HG03066 (cell line): ENCODE results near the gene GMDS.
A peak's percentile ranks its signal among the peaks of the same experiment; 100 is the strongest.

Experiments used
- ATAC-seq: cut with Tn5 transposase; IDR thresholded peaks from one replicate; pipeline ENCODE4 v1.9.1; 2021; ENCODE audit warnings: low read depth; ENCODE audit not compliant: unreplicated experiment

GMDS gene

DNA sequence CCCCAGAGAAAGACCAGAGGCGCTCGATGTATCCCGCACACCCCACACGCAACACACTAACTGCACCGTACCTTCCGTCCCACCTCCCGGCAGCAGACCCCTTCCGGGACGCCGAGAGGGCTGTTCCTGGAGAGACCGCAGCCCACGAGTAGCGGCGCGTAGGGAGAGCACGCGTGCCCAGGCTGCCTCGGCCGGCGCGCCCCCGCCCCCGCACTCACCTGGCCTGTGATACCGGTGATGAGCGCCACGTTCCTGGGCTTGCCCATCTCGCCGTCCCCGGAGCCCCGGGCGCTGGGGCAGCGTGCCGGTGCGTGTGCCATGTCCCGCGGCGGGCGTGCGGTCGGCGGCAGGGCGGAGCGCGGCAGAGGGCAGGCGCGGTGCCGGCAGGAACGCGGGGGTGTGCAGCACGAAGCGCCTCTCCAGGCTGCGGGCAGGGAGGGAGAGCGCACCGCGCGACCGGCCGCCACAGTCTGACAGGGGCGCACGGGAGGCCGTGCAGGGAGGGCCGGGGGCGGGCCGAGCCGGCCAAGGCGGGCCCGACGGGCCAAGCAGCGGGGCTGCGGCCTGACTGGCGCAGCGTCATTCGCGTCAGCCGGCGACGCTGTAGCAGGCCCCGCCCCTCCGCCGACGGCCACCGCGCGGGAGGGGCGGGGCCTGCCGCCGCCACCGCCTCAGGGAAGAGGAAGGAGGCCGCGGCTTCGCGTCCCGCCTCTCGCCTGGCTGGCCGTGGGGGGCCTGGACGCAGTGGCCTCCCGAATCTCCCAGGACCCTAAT is at the start of gene GMDS:
GMDS (minus strand) TSS at position 503 of the 774 bp plus-strand sequence.
- ATAC-seq: peak; percentile 88

DNA sequence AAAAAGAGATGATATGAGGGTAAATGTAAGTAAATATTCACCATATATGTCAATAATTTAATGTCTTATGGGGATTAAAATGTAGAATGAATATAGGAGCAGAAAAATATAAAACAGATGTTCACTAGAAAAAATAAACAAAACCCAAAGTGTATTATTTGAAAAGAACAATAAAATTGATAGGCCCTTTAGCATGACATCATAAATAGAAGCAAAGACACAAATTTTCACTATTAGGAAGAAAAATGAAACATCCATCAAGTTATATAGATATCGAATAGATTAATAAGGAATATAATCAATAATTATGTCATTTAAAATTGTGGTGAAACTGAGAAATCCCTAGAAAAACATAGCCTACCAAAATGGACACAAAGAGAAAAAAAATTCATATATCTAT is 40.1 kb upstream of the GMDS start:
- ATAC-seq: no peak

DNA sequence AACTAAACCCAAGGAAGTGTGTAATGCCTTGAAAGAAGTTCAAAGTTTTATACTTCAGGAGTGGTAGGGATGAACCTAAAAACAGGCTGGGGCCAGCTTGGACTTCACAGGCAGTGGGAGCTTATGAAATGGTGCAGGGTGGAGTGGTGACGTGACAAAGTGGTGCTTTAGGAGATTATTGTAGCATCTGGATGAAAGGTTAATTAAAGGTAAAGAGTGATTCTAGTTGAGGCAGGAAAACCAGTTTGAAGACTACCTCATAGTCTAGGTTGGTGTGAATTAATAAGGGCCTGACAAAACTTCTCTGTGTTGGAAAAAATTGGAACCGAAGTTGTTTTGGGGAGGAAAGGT is 30.5 kb upstream of the GMDS start:
- ATAC-seq: no peak

DNA sequence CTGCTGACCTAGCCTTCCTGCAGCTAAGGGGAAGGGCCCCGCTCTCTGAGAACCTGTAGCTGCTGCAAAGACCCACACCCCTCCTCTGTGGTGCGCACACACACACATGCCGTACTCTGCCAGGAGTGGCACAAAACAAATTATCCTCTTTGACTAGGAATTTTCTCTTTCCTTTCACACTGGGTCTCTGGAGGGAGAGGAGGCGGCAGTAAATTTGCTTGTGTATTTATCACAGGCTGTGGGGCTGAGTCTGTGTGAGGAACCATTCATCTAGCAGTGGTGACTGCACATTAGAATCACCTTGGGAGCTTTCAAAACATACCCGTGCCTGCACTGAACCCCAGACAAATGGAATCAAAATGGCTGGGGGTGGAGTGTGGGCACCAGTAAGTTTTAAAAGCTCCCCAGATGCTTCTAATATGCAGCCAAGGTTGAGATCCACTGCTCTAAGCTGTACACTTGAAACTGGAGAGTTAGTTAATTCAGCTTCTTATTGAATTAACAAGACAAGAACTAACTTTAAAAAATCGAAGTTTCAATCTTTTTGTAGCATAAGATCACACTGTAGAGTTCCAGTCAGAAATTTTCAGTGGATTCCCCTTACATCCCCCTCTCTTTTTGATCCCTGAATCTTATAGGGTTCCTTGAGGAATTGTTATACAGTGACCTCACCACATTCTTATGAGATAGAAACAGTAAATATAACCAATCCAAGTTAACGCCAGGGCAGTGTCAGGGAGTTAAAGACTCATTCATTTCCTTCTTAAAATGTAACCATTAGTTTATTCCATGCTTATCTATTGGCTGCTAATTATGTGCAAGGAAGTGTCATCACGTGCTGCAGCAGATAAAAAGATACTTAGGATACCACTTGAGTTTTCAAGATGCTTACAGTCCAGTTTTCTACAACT is 29.8 kb upstream of the GMDS start:
- ATAC-seq: no peak

DNA sequence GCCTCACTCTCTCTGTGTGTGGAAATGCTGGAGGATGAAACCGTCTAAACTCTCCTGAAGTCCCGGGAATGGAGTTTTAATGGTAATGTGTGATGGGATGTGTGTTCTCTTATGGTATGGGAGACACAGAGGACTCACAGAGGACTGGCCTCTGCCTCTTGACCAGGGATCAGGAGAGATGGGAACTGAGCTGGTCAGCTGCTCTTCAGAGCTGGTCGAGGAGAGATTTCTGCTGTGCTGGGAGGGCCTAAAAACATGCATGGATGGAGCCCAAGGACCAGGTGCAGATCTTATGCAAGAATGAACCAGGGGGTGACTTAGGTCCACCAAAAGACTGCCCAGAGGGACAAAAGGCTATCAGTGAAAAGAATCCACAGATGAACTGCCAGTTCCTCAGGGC is 27.3 kb upstream of the GMDS start:
- no peak for ATAC-seq

DNA sequence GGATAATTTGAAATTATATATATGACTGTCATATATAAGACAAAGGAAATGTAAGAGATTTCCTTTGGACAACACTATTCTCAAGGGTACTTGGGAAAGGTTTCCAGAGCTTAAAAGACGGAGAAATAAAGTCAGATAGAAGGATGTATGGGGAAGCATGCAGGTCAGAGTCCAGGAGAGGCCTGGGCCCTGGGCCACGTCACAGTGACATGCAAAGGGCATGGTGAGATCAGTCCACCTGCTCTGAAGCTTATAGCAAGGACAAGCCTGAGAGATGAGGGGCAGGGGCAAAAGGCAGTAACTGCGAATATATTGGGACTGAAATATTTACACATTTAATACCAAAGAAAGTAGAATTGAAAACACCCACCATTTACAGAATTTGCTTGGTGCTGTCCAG is 24.6 kb upstream of the GMDS start:
- ATAC-seq: no peak

DNA sequence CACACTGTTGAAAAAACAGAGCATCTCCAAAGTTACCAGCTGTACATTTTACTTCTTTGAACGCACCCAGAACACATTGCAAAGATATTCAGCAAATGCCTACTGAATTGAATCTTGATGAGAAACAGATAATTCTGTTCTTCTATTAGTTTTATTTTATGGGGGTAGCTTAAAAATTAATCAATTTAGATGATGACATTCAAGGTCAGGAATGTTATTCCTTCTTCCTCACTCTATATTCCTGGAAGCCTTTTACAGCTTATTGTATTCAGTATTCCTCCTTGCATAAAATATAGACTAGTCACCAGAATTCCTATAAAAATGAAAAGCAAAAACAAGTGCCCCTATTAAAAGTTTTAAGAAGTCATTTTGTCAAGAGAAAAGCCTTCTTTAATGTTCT is 21.4 kb upstream of the GMDS start:
- ATAC-seq: no peak

DNA sequence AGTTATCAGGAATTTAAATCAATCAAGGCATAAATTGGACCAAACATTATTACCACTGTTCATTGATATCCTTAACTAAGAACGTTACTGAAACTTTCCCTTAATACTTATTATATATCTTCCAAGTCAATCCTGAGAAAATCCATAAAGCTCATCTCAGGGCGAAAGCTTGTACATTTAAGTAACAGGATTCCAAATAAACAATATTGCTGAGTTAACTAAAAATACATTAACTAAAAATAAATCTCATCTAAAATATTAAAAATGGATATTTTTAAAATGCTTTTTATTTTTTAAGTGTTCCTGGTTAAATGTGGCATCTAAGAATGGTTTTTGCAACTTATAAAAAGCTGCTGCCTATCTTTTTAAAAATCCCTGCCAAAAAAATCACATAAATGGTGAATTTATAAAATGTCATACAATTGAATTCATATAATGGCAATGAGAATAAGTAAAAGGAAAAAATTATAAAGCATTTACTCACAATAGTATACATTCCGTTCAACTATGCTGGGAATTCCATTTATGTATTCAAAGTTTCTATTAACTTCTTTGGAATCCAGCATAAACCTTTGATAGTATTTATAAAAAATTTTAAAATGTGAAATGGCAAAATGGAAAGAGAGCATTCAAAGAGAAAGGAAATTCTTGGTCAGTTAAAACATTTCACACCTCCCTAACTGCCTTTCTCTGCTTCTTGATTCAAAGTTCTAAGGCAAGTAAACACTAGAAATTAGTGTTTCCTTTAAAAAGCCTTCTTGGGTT is 20.8 kb upstream of the GMDS start:
- no peak for ATAC-seq

DNA sequence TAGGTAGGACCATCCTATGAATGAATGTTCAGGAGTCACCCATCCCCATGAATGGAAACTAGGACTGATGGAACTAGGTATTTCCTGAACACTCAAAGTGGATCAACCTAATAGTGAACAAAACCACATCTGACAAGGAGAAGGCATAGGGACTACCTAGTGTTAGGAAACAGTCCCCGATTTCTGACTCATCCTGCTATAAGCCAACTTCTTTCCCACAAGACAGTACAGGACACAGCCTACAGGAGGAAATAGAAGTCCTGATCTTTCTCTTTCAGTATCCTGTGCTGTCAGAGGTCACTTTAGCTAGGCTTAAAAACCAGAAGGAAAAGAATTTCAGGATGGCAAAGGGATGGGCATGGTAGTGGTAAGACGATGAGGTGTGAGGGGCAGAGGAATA is 19.5 kb upstream of the GMDS start:
- ATAC-seq: no peak

DNA sequence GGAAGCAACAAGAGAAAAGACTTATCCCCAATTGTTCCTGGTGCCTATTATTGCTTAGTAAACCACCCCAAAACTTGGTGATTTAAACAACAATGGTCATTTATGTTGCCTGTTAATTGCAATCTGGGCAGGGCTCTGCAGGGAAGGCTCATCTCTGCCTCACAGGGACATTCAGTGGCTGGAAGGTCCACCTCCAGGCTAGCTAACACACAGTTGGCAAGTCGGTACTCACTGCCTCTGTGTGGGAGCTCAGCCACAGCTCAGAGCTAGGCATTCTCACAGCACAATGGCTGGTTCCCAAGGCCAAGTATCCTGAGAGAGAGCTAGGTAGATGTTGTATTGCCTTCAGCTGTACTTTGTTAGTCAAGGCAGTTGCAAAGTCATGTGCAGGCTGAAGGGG is 18.5 kb upstream of the GMDS start:
- ATAC-seq: no peak

DNA sequence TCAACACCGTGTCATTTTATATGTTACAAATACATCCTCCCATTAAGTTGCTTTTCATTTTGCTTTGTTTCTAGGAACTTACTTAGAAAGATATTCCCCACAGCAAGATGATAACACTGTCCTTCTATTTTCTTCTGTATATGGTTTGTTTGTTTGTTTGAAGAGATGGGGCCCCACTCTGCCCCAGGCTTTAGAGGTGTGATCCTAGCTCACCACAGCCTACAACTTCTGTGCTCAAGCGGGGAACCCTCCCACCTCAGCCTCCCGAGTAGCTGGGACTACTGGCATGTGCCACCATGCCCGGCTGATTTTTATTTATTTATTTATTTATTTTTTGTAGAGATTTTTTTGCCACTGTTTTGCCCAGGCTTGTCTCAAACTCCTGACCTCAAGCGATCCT is 14.2 kb upstream of the GMDS start:
- no peak for ATAC-seq

DNA sequence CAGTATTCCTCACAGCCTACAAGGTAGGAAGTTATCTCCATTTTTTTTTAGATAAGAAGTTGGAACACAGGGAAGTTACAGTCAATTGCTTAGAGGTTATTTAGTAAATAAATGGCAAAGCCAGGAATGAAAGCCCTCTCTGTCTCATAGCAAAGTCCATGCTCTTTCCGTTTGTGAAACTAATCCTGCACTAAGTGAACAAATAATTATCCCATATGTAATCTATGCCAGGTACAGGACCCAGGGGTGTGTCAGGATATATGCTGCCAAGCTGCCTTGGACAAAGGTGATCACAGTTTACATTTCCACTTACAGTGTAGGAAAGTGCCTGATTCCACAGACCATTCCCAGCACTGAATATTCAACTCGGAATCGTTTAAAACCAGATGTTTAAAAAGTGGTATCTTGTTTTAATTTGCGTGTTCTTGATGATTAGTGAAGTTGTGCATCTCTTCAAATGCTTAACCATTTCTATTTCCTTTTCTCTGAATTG is 13.6 kb upstream of the GMDS start:
- no peak for ATAC-seq

DNA sequence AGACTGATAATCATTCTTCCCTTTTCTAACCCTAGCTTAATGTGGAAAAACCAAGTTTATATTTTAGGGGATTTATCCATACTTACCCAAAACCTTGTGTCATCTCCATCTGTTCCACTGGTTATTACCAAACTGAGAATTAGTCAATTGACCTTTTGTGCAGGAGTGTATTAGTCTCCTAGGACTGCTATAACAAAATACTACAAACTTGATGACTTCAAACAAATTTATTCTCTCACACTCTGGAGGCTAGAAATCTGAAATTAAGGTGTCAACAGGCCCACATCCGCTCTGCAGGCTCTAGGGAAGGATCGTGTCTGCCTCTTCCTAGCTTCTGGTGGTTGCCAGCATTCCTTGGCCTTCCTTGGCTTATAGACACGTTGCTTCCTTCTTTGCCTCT is 12.7 kb upstream of the GMDS start:
- no peak for ATAC-seq

DNA sequence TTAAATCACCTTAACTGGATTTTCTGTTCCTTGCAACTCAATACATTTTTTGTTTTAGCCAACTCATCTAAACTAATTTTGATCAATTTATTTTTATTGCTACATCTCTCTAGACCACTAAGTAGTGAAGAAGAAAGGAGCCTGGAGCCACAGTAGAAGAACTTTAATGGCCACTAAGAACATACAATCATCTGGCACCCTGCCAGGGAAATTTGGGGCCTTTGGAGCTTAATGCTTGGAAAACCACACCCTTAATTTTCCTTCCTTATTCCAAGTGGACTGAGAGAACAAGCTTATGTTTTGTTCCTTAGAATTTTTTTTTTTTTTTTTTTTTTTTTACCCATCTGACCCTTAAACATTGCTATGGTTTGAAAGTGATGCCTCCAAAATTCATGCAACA is 12.0 kb upstream of the GMDS start:
- no peak for ATAC-seq

DNA sequence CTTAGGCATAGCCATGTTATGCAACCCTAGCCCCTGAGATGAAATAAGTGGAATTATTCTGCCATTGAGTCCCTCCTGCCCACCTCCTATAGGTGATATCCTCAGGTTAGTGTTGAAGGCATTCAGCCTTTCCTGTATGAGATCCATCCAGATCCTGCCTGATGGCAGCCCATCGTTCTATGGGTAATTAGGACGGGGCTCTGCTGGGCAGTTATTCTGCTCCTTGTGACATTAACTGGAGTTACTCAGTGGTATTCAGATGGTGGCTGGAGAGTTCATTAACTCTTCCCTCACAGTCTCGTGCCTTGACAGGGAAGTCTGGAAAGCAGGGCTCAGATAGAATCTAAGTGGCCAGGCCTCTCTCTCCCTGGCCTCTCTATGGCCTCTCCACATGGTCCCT is 9.3 kb upstream of the GMDS start:
- ATAC-seq: no peak

DNA sequence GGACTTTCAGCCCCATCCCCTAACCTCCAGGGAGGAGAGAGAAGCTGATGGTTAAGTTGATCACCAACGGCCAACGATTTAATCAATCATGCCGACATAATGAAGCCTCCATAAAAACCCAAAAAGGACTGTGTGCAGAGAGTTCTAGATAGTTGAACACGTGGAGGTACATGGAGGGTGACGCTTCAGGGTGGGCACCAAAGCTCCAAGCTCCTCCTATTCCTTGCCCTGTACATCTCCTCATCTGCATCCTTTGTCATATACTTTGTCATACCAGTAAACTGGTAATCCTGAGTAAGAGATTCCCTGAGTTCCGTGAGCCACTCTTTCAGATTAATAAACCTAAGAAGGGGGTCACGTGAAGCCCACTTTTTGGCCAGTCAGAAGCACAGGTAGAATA is 3.7 kb upstream of the GMDS start:
- no peak for ATAC-seq

DNA sequence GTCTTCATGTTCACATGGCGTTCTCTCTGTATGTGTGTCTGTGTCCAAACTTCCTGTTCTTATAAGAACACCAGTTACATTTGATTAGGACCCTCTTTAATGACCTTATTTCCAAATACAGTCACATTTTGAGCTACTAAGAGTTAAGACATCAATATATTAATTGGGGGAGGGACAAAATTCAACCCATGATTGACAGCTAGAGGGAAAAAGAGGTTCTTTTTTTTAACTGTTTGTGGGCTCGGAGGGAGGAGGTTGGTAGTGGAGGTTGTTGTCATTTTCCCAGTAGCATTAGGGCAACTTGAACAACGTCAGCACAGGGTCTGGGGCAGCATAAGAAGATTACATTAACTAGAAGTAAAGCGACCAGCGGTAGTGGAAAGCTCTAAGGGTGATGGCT is 2.3 kb upstream of the GMDS start:
- no peak for ATAC-seq

DNA sequence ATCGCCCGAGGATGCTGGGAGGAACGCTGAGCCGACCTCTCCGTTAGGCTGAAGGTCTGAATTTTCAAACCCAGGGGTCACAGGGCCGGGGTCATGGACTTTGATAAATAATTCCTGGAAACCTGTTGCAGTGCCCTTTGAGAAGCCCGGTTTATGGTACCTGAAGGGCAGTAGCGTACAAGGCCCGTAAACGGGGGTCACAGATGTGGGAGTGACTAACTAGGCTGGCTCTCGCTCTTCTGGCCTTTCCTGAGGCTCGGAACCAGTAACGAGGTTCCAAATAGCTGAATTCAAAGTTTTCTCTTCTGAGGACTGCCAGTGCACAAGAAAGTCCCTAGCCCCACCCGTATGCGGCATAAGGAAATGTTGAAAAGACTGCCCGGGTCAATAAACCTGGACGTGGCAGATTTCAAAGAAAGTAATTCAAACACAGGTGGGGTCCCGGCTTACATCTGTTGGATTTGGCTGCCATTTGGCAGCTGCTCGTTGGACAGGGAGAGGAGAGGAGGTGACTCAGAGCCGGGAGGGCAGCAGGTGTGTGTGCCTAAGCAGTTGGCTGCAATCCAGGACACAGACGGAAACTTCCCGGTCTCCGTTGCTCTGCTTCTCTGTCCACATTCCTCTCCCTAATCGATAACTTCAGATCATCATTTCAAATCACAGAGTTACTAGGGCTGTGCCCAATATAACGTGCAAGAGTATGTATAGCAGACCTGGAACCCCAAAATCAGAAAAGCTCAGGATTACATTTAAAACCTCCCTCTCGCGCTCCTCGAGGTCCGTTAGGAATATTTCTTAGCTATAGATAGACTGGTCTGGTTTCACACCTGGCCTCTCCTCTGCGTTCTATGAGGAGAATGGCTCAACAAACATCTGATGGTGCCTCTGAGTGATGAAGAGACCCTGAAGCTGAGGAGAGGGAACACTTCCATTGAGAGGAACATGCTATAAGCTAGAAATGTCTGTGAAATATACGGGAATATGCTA is 765 bp upstream of the GMDS start:
- ATAC-seq: peak; percentile 31

DNA sequence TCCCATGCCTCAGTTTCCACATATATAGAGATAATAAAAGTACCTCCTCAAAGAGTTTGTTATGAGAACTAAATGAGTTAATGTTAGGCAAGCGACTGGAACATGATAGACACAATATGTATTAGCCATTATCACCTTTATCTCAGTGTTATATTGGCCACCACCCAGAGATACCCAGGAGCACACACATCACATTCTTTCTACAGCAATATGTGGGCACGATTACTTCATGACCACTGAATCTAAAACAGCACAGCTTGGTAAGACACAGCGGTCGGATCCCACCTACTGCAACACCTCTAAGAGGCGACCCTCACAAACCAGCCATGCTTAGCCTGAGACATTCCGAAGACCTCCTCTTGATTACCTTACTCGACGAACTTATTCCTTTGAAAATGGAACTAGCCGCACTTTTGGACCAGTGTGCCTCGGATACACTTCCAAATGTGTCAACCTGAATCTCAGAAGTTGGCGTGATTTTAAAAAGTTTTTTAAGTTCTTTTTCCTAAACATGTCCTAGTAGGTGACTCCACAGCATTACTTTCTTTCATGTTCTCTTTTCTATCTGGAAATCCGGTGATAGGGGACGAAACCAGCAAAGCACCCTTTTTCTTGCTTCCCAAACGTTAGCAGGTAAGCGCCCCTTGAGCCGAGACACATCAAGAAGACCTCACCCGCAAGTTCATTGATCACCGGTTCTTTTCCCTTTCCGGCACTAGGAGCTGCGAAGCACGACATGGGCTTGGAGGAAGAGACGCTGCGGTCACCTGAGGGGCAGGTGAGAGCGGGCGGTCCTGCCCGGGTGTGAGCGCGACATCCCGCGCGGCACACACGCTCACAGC is 923 bp downstream of the GMDS start:
- ATAC-seq: no peak
